OCI-LY3 (cell line): ENCODE measurements around the gene OR8G5.

Experiments used
- EZH2phosphoT487 ChIP-seq: fragments of 200-600 bp; shearing (Covaris generic); IDR thresholded peaks from 2 replicates; pipeline ENCODE4 v1.6.1; 2018; ENCODE audit warnings: antibody characterized with exemption, mixed run types, low read depth
- TF ChIP-seq, protein P1 (sequence below): fragments of 200-600, 300-600 bp; sonication (generic); IDR thresholded peaks from 2 replicates; pipeline ENCODE4 v1.5.1; 2014; ENCODE audit warnings: antibody characterized with exemption, low read length, low read depth

DNA sequence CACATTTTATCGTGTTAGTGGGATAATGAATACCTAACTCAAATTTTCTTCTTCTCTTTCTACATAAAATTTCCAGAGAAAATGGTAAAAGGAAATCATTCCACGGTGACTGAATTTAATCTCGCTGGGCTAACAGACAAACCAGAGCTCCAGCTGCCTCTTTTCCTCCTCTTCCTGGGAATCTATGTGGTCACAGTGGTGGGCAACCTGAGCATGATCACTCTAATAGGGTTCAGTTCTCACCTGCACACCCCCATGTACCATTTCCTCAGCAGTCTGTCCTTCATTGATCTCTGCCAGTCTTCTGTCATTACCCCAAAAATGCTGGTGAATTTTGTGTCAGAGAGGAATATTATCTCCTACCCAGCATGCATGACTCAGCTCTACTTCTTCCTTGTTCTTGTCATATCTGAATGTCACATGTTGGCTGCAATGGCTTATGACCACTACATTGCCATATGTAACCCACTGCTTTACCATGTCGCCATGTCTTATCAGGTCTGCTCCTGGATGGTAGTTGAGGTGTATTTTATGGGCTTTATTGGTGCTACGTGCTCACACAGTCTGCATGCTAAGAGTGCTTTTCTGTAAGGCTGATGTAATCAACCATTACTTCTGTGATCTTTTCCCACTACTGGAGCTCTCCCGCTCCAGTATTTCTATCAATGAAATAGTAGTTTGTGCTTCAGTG, 48.9 kb upstream of the OR8G5 start:
- TF ChIP-seq, protein P1, sequence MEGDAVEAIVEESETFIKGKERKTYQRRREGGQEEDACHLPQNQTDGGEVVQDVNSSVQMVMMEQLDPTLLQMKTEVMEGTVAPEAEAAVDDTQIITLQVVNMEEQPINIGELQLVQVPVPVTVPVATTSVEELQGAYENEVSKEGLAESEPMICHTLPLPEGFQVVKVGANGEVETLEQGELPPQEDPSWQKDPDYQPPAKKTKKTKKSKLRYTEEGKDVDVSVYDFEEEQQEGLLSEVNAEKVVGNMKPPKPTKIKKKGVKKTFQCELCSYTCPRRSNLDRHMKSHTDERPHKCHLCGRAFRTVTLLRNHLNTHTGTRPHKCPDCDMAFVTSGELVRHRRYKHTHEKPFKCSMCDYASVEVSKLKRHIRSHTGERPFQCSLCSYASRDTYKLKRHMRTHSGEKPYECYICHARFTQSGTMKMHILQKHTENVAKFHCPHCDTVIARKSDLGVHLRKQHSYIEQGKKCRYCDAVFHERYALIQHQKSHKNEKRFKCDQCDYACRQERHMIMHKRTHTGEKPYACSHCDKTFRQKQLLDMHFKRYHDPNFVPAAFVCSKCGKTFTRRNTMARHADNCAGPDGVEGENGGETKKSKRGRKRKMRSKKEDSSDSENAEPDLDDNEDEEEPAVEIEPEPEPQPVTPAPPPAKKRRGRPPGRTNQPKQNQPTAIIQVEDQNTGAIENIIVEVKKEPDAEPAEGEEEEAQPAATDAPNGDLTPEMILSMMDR, result no peak
- TF ChIP-seq EZH2phosphoT487, result no peak
